D721Med (cell line): Measurements from ENCODE around the gene SLC29A3.

ENCODE experiments used
- DNase-seq: peaks from one replicate; pipeline ENCODE4 v3.0.0; 2011; ENCODE audit warnings: low spot score; ENCODE audit not compliant: insufficient read length
- FAIRE-seq: peaks from 2 replicates; lab custom pipeline; 2011; peaks lifted over from hg19 to GRCh38; lab: Jason Lieb, UNC
- CTCF ChIP-seq: IDR thresholded peaks from 2 replicates; pipeline ENCODE4 v1.5.1; 2012; ENCODE audit warnings: mild to moderate bottlenecking, control low read depth; ENCODE audit not compliant: insufficient read depth; ENCODE audit errors: missing control alignments

SLC29A3 gene

GRCh38 chr10:71347587-71348395 lies 28.7 kb downstream of the SLC29A3 start:
- no peak for TF ChIP-seq CTCF
- FAIRE-seq = no peak
- no peak for DNase-seq

- FAIRE-seq (no peak), DNase-seq (no peak)
- no peak for TF ChIP-seq CTCF
These were observed 29.8 kb downstream of the SLC29A3 start for GRCh38 chr10:71348850-71349249.

- no peak for TF ChIP-seq CTCF
- DNase-seq (no peak), FAIRE-seq (no peak)
These were observed 30.3 kb downstream of the SLC29A3 start for GRCh38 chr10:71349406-71349805.

- DNase-seq = no peak
- no peak for FAIRE-seq
- no peak for TF ChIP-seq CTCF
These were observed 32.0 kb downstream of the SLC29A3 start for GRCh38 chr10:71351087-71351486.

GRCh38 chr10:71351628-71352319 lies 32.7 kb downstream of the SLC29A3 start:
- no peak for TF ChIP-seq CTCF
- no peak for DNase-seq
- no peak for FAIRE-seq

GRCh38 chr10:71353639-71354038 lies 34.6 kb downstream of the SLC29A3 start:
- TF ChIP-seq CTCF = no peak
- DNase-seq (no peak), FAIRE-seq (no peak)

GRCh38 chr10:71354776-71355175 lies 35.7 kb downstream of the SLC29A3 start:
- no peak for DNase-seq
- no peak for TF ChIP-seq CTCF
- FAIRE-seq = no peak
